Effector memory CD4-positive, alpha-beta T cell (primary cell): Measurements from ENCODE around the gene KRTDAP.

Source experiments
- DNase-seq, 3 donors: peaks; one replicate each; pipeline ENCODE4 v3.0.0-alpha.2; 2020
- H3K27ac ChIP-seq: 2 replicates; pipeline ENCODE4 v1.7.0; 2013; ENCODE audit warnings: mild to moderate bottlenecking, low read length, moderate library complexity; ENCODE audit not compliant: insufficient read depth, poor library complexity, severe bottlenecking
- H3K27me3 ChIP-seq: replicated peaks from 2 replicates; pipeline ENCODE4 v1.7.0; 2013; ENCODE audit warnings: mild to moderate bottlenecking, low read length; ENCODE audit not compliant: insufficient read depth, control insufficient read depth, poor library complexity, severe bottlenecking
- H3K36me3 ChIP-seq: 2 replicates; pipeline ENCODE4 v1.7.0; 2013; ENCODE audit warnings: mild to moderate bottlenecking, low read length, moderate library complexity; ENCODE audit not compliant: control insufficient read depth, insufficient read depth
- H3K4me1 ChIP-seq: 2 replicates; pipeline ENCODE4 v1.7.0; 2013; ENCODE audit warnings: low read length, mild to moderate bottlenecking; ENCODE audit not compliant: control insufficient read depth, insufficient read depth, poor library complexity, severe bottlenecking
- H3K4me3 ChIP-seq: 2 replicates; pipeline ENCODE4 v1.7.0; 2013; ENCODE audit warnings: low read length, low read depth, mild to moderate bottlenecking; ENCODE audit not compliant: insufficient read depth, poor library complexity, severe bottlenecking
- H3K9me3 ChIP-seq: 2 replicates; pipeline ENCODE4 v1.7.0; 2013; ENCODE audit warnings: mild to moderate bottlenecking, low read length, moderate library complexity; ENCODE audit not compliant: control insufficient read depth

Gene KRTDAP

DNA sequence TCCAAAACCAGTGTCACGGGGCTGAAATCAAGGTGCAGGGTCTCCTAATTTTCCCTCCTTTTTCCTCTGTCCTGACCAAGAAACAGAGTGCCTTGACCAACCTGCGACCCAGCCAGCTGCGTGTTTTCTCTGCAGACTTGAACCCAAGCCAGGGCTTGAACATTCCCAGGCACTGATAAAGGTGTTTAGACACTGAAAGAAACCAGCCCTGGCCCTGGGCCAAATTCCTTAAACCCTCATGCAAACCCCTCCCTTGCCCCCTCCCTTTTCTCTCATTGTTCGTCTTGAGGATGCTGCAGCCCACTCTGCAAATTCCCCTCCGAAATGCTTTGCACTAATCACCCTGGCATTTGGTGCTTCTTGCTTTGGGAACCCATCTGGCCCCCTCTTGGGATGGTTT lies 51.7 kb downstream of the KRTDAP start:
- Histone ChIP-seq H3K27ac (no peak overlapping the region), H3K9me3 (no peaks in the 10 kb centered on the region), H3K4me3 (no peak overlapping the region), H3K27me3 (no peaks in the 10 kb centered on the region), H3K4me1 (peaks cover 6% of the 10 kb centered on the region), H3K36me3 (no peaks in the 10 kb centered on the region)
- DNase-seq = no peak

DNA sequence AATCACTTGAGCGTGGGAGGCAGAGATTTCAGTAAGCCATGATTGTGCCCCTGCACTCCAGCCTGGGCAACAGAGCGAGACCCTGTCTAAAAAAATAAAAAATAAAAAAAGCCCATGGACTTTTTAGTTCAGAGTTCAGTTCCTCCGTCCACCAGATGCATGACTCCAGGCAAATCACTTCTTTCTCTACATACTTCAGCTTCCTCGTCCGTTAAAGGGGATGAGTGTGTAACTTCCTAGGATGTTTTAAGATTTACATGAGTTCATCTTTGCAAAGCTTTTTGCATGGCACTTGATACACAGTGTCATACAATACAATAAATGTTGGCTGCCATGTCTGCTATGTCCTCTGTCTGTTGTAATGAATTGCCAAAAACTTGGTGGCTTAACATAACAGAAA lies 52.2 kb downstream of the KRTDAP start:
- Histone ChIP-seq H3K27ac (no peak overlapping the region), H3K9me3 (no peaks in the 10 kb centered on the region), H3K4me3 (no peak overlapping the region), H3K4me1 (peaks cover 6% of the 10 kb centered on the region), H3K27me3 (no peaks in the 10 kb centered on the region), H3K36me3 (no peaks in the 10 kb centered on the region)
- no peak for DNase-seq

DNA sequence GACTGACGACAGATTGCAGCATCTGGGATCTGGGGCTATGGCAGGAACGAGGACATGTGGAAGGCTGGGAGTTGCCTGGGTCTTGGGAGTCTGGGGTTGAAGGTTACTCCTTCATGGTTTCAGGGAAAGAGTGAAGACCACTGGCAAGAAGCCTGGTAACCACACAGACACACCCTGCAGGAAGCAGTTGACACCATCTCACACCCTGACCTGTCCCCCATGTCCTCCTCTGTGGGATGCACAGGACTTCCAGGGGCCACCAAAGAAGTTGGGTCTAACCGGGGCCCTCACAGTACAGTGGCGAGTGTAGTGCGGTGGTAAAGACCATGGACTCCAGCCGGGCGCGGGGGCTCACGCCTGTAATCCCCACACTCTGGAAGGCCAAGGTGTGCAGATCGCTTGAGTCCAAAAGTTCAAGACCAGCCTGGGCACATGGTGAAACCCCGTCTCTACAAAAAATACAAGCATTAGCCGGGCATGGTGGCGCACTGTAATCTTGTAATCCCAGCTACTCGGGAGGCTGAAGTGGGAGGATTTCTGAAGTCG lies 52.8 kb downstream of the KRTDAP start:
- Histone ChIP-seq H3K27ac (no peak overlapping the region), H3K36me3 (no peaks in the 10 kb centered on the region), H3K27me3 (no peaks in the 10 kb centered on the region), H3K9me3 (no peaks in the 10 kb centered on the region), H3K4me3 (no peak overlapping the region), H3K4me1 (peaks cover 6% of the 10 kb centered on the region)
- no peak for DNase-seq
